Neuron (in vitro differentiated cells): ENCODE results near the gene PHYHD1.

ENCODE experiments used
- H2AFZ ChIP-seq: one replicate; pipeline ENCODE4 v1.6.1; 2013; ENCODE audit warnings: low read depth, mild to moderate bottlenecking, inconsistent platforms, low read length, moderate library complexity
- H3K27me3 ChIP-seq: one replicate; pipeline ENCODE4 v1.6.1; 2013; ENCODE audit warnings: low read length; ENCODE audit not compliant: insufficient read depth
- H3K36me3 ChIP-seq: one replicate; pipeline ENCODE4 v1.6.1; 2013; ENCODE audit warnings: low read length; ENCODE audit not compliant: insufficient read depth
- H3K4me1 ChIP-seq: one replicate; pipeline ENCODE4 v1.6.1; 2013; ENCODE audit warnings: low read length; ENCODE audit not compliant: insufficient read depth
- H3K4me3 ChIP-seq: 2 replicates; pipeline ENCODE4 v1.5.1; 2013; ENCODE audit warnings: mild to moderate bottlenecking, low read length, moderate library complexity
- H3K9me3 ChIP-seq: one replicate; pipeline ENCODE4 v1.6.1; 2013; ENCODE audit warnings: low read length

The PHYHD1 gene

GRCh38 chr9:128986671-128987070 is 65.9 kb downstream of the PHYHD1 start:
- H3K4me3 ChIP-seq: no peak overlapping the region
- peaks cover 73% of the 10 kb centered on the region for H3K36me3 ChIP-seq

GRCh38 chr9:128987805-128988204 is 67.0 kb downstream of the PHYHD1 start:
- Histone ChIP-seq H3K4me3 (no peak overlapping the region), H2AFZ (no peak overlapping the region), H3K4me1 (no peaks in the 10 kb centered on the region), H3K9me3 (no peaks in the 10 kb centered on the region), H3K36me3 (peaks cover 74% of the 10 kb centered on the region), H3K27me3 (no peaks in the 10 kb centered on the region)

More at GRCh38 chr9:128986671-128987070, 65.9 kb downstream of the PHYHD1 start:
- H3K27me3 ChIP-seq: no peaks in the 10 kb centered on the region
- no peaks in the 10 kb centered on the region for H3K9me3 ChIP-seq
- H3K4me1 ChIP-seq: no peaks in the 10 kb centered on the region
- no peak overlapping the region for H2AFZ ChIP-seq
